HEK293 (cell line): ENCODE data around the gene MDM2.

Experiments used
- CTCF ChIA-PET: fragments of 350-600 bp; formaldehyde crosslinking; extraction: SDS; loops from one replicate; lab custom pipeline; 2021; ENCODE audit warnings: antibody characterized with exemption; lab: Yijun Ruan, JAX
- POLR2A ChIA-PET: fragments of 300-600 bp; formaldehyde crosslinking; extraction: SDS; loops from one replicate; lab custom pipeline; 2020; ENCODE audit warnings: antibody characterized with exemption, inconsistent platforms; lab: Yijun Ruan, JAX
- H3K27ac ChIP-seq: fragments of 200-500 bp; sonication (Bioruptor generic); 2 replicates; pipeline ENCODE4 v1.5.1; 2014; ENCODE audit warnings: low read depth, low read length, control low read depth, inconsistent platforms; ENCODE audit errors: extremely low read depth
- H3K36me3 ChIP-seq, 2 experiments: fragments of 200-500 bp in 1 of 2; sonication (Bioruptor generic) in 1 of 2; 1 replicate in 1 of 2; 2 replicates in 1 of 2; pipeline ENCODE4 v1.5.1; 2014 to 2017; ENCODE audit warnings: inconsistent platforms in 2 of 2, low read length in 2 of 2; ENCODE audit not compliant: control insufficient read depth in 2 of 2, insufficient read depth in 1 of 2
- H3K4me1 ChIP-seq: fragments of 200-500 bp; sonication (Bioruptor generic); 2 replicates; pipeline ENCODE4 v1.5.1; 2014; ENCODE audit warnings: mild to moderate bottlenecking, low read length, inconsistent platforms; ENCODE audit not compliant: control insufficient read depth, insufficient read depth
- H3K4me3 ChIP-seq: 2 replicates; pipeline ENCODE4 v1.5.1; 2011; ENCODE audit warnings: low read depth, mild to moderate bottlenecking, control low read depth, low read length, moderate library complexity
- H3K9me3 ChIP-seq: fragments of 200-500 bp; sonication (Bioruptor generic); 2 replicates; pipeline ENCODE4 v1.5.1; 2014; ENCODE audit warnings: low read depth, low read length, inconsistent platforms; ENCODE audit not compliant: control insufficient read depth, insufficient read depth
- BCL11A ChIP-seq: fragments of 450-650 bp; formaldehyde crosslinking; IDR thresholded peaks from 2 replicates; pipeline ENCODE4 v1.5.1; 2016; ENCODE audit warnings: low read depth, missing biosample characterization, missing genetic modification characterization
- GLI4 ChIP-seq: fragments of 450-650 bp; formaldehyde crosslinking; IDR thresholded peaks from 2 replicates; pipeline ENCODE4 v1.5.1; 2016; ENCODE audit warnings: missing biosample characterization, missing genetic modification characterization
- HOXC10 ChIP-seq: sonication (generic); formaldehyde crosslinking; IDR thresholded peaks from 2 replicates; pipeline ENCODE4 v1.8.1; 2023; ENCODE audit warnings: mild to moderate bottlenecking, missing genetic modification reagents
- KLF7 ChIP-seq: fragments of 450-650 bp; formaldehyde crosslinking; IDR thresholded peaks from 2 replicates; pipeline ENCODE4 v1.5.1; 2016; ENCODE audit warnings: missing biosample characterization, missing genetic modification characterization, borderline replicate concordance
- MEIS1 ChIP-seq: sonication (generic); formaldehyde crosslinking; IDR thresholded peaks from 2 replicates; pipeline ENCODE4 v1.8.1; 2022; ENCODE audit warnings: missing genetic modification reagents, mild to moderate bottlenecking, borderline replicate concordance
- WT1 ChIP-seq: fragments of 450-650 bp; formaldehyde crosslinking; IDR thresholded peaks from 2 replicates; pipeline ENCODE4 v1.5.1; 2016; ENCODE audit warnings: missing biosample characterization, missing genetic modification characterization
- ZBTB20 ChIP-seq: fragments of 450-650 bp; formaldehyde crosslinking; IDR thresholded peaks from 2 replicates; pipeline ENCODE4 v1.5.1; 2016; ENCODE audit warnings: missing biosample characterization, missing genetic modification characterization
- ZBTB48 ChIP-seq: fragments of 450-650 bp; formaldehyde crosslinking; IDR thresholded peaks from 2 replicates; pipeline ENCODE4 v1.5.1; 2016; ENCODE audit warnings: missing biosample characterization, missing genetic modification characterization
- ZNF140 ChIP-seq: fragments of 450-650 bp; formaldehyde crosslinking; IDR thresholded peaks from 2 replicates; pipeline ENCODE4 v1.5.1; 2016; ENCODE audit warnings: missing biosample characterization, missing genetic modification characterization
- ZNF239 ChIP-seq: fragments of 450-650 bp; formaldehyde crosslinking; IDR thresholded peaks from 2 replicates; pipeline ENCODE4 v1.5.1; 2016; ENCODE audit warnings: missing biosample characterization, missing genetic modification characterization
- ZNF266 ChIP-seq: fragments of 450-650 bp; formaldehyde crosslinking; IDR thresholded peaks from 2 replicates; pipeline ENCODE4 v1.5.1; 2016; ENCODE audit warnings: missing biosample characterization, missing genetic modification characterization, low read depth
- ZNF302 ChIP-seq: fragments of 450-650 bp; formaldehyde crosslinking; IDR thresholded peaks from 2 replicates; pipeline ENCODE4 v1.5.1; 2016; ENCODE audit warnings: missing biosample characterization, missing genetic modification characterization, low read depth
- ZNF426 ChIP-seq: fragments of 450-650 bp; formaldehyde crosslinking; IDR thresholded peaks from 2 replicates; pipeline ENCODE4 v1.5.1; 2017; ENCODE audit warnings: missing biosample characterization, missing genetic modification characterization, mild to moderate bottlenecking, inconsistent platforms, moderate library complexity
- ZNF529 ChIP-seq: fragments of 450-650 bp; formaldehyde crosslinking; IDR thresholded peaks from 2 replicates; pipeline ENCODE4 v1.5.1; 2017; ENCODE audit warnings: missing genetic modification characterization, missing biosample characterization; ENCODE audit not compliant: insufficient replicate concordance
- ZNF561 ChIP-seq: fragments of 450-650 bp; IDR thresholded peaks from 2 replicates; pipeline ENCODE4 v1.5.1; 2018; ENCODE audit warnings: missing biosample characterization, missing genetic modification characterization, borderline replicate concordance
- ZNF626 ChIP-seq: fragments of 450-650 bp; sonication (Bioruptor Pico); formaldehyde crosslinking; IDR thresholded peaks from 2 replicates; pipeline ENCODE4 v1.5.1; 2018; ENCODE audit warnings: missing biosample characterization, missing genetic modification characterization, inconsistent platforms
- ZNF670 ChIP-seq: fragments of 450-650 bp; formaldehyde crosslinking; IDR thresholded peaks from 2 replicates; pipeline ENCODE4 v1.5.1; 2016; ENCODE audit warnings: missing biosample characterization, missing genetic modification characterization, low read depth
- ZNF707 ChIP-seq: fragments of 450-650 bp; formaldehyde crosslinking; IDR thresholded peaks from 2 replicates; pipeline ENCODE4 v1.5.1; 2016; ENCODE audit warnings: missing biosample characterization, missing genetic modification characterization
- ZXDB ChIP-seq: fragments of 450-650 bp; formaldehyde crosslinking; IDR thresholded peaks from 2 replicates; pipeline ENCODE4 v1.5.1; 2016; ENCODE audit warnings: missing biosample characterization, missing genetic modification characterization
- TF ChIP-seq, protein P1 (sequence below): fragments of 450-650 bp; formaldehyde crosslinking; IDR thresholded peaks from 2 replicates; pipeline ENCODE4 v1.5.1; 2017; ENCODE audit warnings: missing biosample characterization, missing genetic modification characterization
- TF ChIP-seq, protein P2 (sequence below): fragments of 450-650 bp; formaldehyde crosslinking; IDR thresholded peaks from 2 replicates; pipeline ENCODE4 v1.5.1; 2017; ENCODE audit warnings: missing biosample characterization, missing genetic modification characterization

MDM2 gene

GRCh38 chr12:68854078-68854468, 46.1 kb downstream of the MDM2 start (continued):
- TF ChIP-seq HOXC10: no peak
- TF ChIP-seq, protein P1, sequence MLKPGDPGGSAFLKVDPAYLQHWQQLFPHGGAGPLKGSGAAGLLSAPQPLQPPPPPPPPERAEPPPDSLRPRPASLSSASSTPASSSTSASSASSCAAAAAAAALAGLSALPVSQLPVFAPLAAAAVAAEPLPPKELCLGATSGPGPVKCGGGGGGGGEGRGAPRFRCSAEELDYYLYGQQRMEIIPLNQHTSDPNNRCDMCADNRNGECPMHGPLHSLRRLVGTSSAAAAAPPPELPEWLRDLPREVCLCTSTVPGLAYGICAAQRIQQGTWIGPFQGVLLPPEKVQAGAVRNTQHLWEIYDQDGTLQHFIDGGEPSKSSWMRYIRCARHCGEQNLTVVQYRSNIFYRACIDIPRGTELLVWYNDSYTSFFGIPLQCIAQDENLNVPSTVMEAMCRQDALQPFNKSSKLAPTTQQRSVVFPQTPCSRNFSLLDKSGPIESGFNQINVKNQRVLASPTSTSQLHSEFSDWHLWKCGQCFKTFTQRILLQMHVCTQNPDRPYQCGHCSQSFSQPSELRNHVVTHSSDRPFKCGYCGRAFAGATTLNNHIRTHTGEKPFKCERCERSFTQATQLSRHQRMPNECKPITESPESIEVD (tag by site-specific recombination): no peak
- TF ChIP-seq ZNF561 (tag by site-specific recombination): no peak

DNA sequence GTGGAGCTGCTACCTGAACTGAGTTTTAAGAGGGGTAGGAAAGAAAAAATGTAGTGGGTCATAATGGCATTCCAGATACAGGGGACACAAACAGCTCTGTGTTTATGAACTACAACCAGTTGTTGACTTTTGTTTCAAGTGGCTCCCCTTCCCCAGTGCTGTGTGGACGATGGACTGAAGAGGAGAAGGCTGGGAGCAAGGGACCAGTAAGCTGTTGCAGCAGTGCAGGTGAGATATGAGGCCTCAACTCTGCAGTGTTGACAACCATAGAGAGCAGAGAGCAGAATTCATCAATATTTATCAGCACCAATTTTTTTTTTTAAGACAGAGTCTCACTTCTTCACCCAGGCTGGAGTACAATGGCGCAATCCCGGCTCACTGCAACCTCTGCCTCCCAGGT, 46.6 kb downstream of the MDM2 start:
- POLR2A ChIA-PET: no interaction called here
- H3K4me1 ChIP-seq: no peaks in the 10 kb centered on the region
- TF ChIP-seq ZBTB48: no peak
- no peak for TF ChIP-seq KLF7 (tag by site-specific recombination)
- TF ChIP-seq, protein P2, sequence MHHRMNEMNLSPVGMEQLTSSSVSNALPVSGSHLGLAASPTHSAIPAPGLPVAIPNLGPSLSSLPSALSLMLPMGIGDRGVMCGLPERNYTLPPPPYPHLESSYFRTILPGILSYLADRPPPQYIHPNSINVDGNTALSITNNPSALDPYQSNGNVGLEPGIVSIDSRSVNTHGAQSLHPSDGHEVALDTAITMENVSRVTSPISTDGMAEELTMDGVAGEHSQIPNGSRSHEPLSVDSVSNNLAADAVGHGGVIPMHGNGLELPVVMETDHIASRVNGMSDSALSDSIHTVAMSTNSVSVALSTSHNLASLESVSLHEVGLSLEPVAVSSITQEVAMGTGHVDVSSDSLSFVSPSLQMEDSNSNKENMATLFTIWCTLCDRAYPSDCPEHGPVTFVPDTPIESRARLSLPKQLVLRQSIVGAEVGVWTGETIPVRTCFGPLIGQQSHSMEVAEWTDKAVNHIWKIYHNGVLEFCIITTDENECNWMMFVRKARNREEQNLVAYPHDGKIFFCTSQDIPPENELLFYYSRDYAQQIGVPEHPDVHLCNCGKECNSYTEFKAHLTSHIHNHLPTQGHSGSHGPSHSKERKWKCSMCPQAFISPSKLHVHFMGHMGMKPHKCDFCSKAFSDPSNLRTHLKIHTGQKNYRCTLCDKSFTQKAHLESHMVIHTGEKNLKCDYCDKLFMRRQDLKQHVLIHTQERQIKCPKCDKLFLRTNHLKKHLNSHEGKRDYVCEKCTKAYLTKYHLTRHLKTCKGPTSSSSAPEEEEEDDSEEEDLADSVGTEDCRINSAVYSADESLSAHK (tag by site-specific recombination): no peak
- no peak for TF ChIP-seq ZXDB (tag by site-specific recombination)
- no peak for TF ChIP-seq WT1 (tag by site-specific recombination)
- no peak for TF ChIP-seq ZNF302 (tag by site-specific recombination)
- no peak for TF ChIP-seq ZNF529 (tag by site-specific recombination)
- no peak for TF ChIP-seq ZNF140 (tag by site-specific recombination)
- no peak for TF ChIP-seq ZNF707 (tag by site-specific recombination)
- no peak for TF ChIP-seq MEIS1 (CRISPR knock-in tag)
- TF ChIP-seq ZNF426 (tag by site-specific recombination): no peak
- no peak for TF ChIP-seq ZBTB20 (tag by site-specific recombination)
- no peak for TF ChIP-seq ZNF626
- TF ChIP-seq, all 188 proteins: peak for 0
- no peaks in the 10 kb centered on the region for H3K36me3 ChIP-seq
- CTCF ChIA-PET: interaction anchor here (0.6 to 1.7 kb wide), 3 partner anchors 24 to 301 kb away, joined by 3 to 4 read pairs (median 3); no protein-coding TSS in a partner anchor
- no peak overlapping the region for H3K4me3 ChIP-seq
- H3K27ac ChIP-seq: no peak overlapping the region
- H3K9me3 ChIP-seq: no peaks in the 10 kb centered on the region

DNA sequence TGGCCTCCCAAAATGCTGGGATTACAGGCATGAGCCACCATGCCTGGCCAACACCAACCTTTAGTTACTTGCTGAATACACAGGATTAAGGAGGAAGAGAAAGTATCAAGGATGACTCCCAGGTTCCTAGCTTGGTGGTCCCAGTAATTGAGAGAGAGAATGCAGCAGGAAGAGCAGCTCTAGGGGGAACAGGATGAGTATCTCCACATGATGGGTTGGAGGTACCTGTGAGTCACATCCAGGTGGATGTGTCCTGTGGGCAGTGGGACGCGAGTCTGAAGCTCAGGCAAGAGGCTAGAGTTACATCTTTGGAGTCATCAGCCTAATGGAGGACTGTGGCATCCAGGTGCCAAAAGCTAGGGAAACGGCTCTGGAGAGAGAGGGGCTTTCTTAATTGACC, 47.1 kb downstream of the MDM2 start:
- POLR2A ChIA-PET: no interaction called here
- H3K27ac ChIP-seq: no peak overlapping the region
- H3K9me3 ChIP-seq: no peaks in the 10 kb centered on the region
- no peaks in the 10 kb centered on the region for H3K4me1 ChIP-seq
- H3K4me3 ChIP-seq: no peak overlapping the region
- CTCF ChIA-PET: interaction anchor here (0.6 to 1.7 kb wide), 4 partner anchors 25 to 420 kb away, joined by 3 to 4 read pairs (median 3); no protein-coding TSS in a partner anchor
- no peak for TF ChIP-seq BCL11A (tag by site-specific recombination)
- TF ChIP-seq, all 188 proteins: peak for 0
- no peaks in the 10 kb centered on the region for H3K36me3 ChIP-seq

- ChIA-PET CTCF (no interaction called here), POLR2A (no interaction called here)
- H3K27ac ChIP-seq: no peak overlapping the region
- H3K36me3 ChIP-seq: no peaks in the 10 kb centered on the region
- TF ChIP-seq ZNF670 (no peak), GLI4 (tag by site-specific recombination) (no peak), ZNF266 (no peak), ZNF239 (tag by site-specific recombination) (no peak)
- no peaks in the 10 kb centered on the region for H3K4me1 ChIP-seq
- no peak overlapping the region for H3K4me3 ChIP-seq
- no peaks in the 10 kb centered on the region for H3K9me3 ChIP-seq
Observed at GRCh38 chr12:68855771-68856170, 47.8 kb downstream of the MDM2 start.
